ENCODE measurements around the gene DDX31. TPM values are rescaled to one million over a fixed set of nuclear protein-coding genes. Genes with fewer than 3 reads are reported as not detected.

Gene DDX31
- total and polyA plus RNA-seq, 2 donors (not counting 1 experiment from before 2014, with no cell fraction given): 16.4 to 22.7 TPM

DNA sequence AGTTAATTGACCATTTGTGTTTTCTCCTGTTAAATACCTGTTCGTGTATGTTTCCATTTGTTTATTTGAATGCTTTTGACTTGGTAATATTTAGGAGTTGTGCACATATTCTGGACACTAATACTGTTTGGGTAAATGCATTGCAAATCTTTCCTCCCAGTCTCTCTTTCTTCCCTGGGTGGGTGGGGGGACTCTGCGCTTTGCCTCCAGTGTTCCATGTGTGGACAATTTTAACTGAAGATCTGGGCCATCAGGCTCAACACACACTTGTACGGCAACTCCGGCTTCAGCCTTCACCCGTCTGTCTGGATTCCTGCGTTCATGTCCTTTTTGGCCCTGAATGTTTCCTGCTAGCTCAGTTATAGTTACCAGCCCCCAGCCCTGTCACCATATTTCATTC, 40.5 kb upstream of the DDX31 start:
- no peak overlapping the region for H3K4me2 ChIP-seq (replicated peaks; ENCODE audit: low read depth, low read length, poor library complexity, severe bottlenecking)
- CTCF ChIA-PET: no interaction called here
- DNase-seq: no peak
- TF ChIP-seq, protein P1, sequence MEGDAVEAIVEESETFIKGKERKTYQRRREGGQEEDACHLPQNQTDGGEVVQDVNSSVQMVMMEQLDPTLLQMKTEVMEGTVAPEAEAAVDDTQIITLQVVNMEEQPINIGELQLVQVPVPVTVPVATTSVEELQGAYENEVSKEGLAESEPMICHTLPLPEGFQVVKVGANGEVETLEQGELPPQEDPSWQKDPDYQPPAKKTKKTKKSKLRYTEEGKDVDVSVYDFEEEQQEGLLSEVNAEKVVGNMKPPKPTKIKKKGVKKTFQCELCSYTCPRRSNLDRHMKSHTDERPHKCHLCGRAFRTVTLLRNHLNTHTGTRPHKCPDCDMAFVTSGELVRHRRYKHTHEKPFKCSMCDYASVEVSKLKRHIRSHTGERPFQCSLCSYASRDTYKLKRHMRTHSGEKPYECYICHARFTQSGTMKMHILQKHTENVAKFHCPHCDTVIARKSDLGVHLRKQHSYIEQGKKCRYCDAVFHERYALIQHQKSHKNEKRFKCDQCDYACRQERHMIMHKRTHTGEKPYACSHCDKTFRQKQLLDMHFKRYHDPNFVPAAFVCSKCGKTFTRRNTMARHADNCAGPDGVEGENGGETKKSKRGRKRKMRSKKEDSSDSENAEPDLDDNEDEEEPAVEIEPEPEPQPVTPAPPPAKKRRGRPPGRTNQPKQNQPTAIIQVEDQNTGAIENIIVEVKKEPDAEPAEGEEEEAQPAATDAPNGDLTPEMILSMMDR (IDR thresholded peaks at IDR 0.05): no peak
- no peak for TF ChIP-seq EZH2 (IDR thresholded peaks at IDR 0.05; ENCODE audit: borderline replicate concordance, insufficient read depth, low read depth, low read length, poor library complexity, severe bottlenecking)
- H3K27ac ChIP-seq (ENCODE audit: low read length in 2 of 2): no peak overlapping the region
- H2AFZ ChIP-seq (ENCODE audit: insufficient read depth, low read depth, low read length, poor library complexity, severe bottlenecking): no peak overlapping the region
- no peaks in the 10 kb centered on the region for H3K4me1 ChIP-seq (ENCODE audit: control insufficient read depth in 2 of 2, insufficient read depth in 2 of 2, low read length in 2 of 2)
- H4K20me1 ChIP-seq (ENCODE audit: control insufficient read depth, insufficient read depth, low read length, poor library complexity, severe bottlenecking): no peaks in the 10 kb centered on the region
- Mint-ChIP-seq H3K27me3 (peaks cover 19% of the 10 kb centered on the region), H3K4me3 (no peak overlapping the region), H3K27ac (no peak overlapping the region), H3K4me1 (no peaks in the 10 kb centered on the region), H3K9me3 (ENCODE audit: insufficient read depth) (no peaks in the 10 kb centered on the region)
- WGBS (ENCODE audit: insufficient coverage): 95% methylated on average over 4 of the region's 6 CpGs
- POLR2A ChIA-PET: no interaction called here
- peaks cover 0 to 3% (median 0%) of the 10 kb centered on the region in 4 experiments for H3K27me3 ChIP-seq (replicated peaks in 1 of 4; ENCODE audit: control extremely low read depth in 1 of 4, control insufficient read depth in 3 of 4, insufficient read depth in 4 of 4, low read length in 3 of 4)
- no peaks in the 10 kb centered on the region for H3K9me3 ChIP-seq (ENCODE audit: control extremely low read depth in 1 of 3, control insufficient read depth in 2 of 3, insufficient read depth in 1 of 3, low read length in 2 of 3)
- H3K4me3 ChIP-seq (ENCODE audit: control extremely low read depth in 1 of 5, extremely low read depth in 1 of 5, insufficient read depth in 1 of 5, low read depth in 2 of 5, low read length in 4 of 5): no peak overlapping the region
- H3K9ac ChIP-seq (ENCODE audit: low read length): no peak overlapping the region
- H3K79me2 ChIP-seq (ENCODE audit: control insufficient read depth, insufficient read depth, low read length): no peaks in the 10 kb centered on the region
- no peak for ATAC-seq (ENCODE audit: low read depth)
- H3K36me3 ChIP-seq (replicated peaks in 1 of 2; ENCODE audit: control extremely low read depth in 1 of 2, control insufficient read depth in 1 of 2, extremely low read depth in 1 of 2, insufficient read depth in 2 of 2, low read length in 1 of 2): no peaks in the 10 kb centered on the region
- intact Hi-C loops (cut with micrococcal nuclease): no loop called here

DNA sequence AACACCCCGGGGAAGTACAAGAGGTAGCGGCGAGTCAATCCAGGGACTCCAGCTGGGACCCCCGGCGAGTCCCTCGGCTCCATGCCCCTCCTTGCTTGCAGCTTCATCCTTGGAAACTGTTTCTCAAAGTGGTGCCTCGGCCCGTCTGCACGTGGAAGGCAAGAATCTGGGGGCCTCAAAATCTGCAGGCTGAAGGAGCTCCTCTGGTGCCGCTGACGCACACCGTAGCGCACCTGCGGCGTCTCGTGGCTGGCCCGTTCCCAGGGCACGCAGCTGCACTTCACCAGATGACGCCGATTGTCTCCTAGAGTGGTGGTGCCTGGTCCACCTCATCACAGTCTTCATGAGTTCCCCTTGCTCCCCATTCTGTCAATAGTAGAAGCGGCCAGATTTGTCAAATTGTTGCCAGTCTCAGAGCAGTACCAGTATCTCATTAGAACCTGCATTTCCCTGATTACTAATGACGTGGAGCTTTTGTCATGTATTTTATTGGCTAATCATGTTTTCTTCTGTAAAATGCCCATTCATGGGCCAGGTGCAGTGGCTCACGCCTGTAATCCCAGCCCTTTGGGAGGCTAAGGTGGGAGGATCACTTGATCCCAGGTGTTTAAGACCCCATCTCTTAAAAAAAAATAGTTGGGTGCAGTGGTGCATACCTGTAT, 39.1 kb upstream of the DDX31 start:
- H3K79me2 ChIP-seq (ENCODE audit: control insufficient read depth, insufficient read depth, low read length): no peaks in the 10 kb centered on the region
- no peak overlapping the region for H3K4me3 ChIP-seq (ENCODE audit: control extremely low read depth in 1 of 5, extremely low read depth in 1 of 5, insufficient read depth in 1 of 5, low read depth in 2 of 5, low read length in 4 of 5)
- Mint-ChIP-seq H3K4me3 (no peak overlapping the region), H3K27me3 (peaks cover 21% of the 10 kb centered on the region), H3K9me3 (ENCODE audit: insufficient read depth) (no peaks in the 10 kb centered on the region), H3K27ac (no peak overlapping the region), H3K4me1 (no peaks in the 10 kb centered on the region)
- TF ChIP-seq EZH2 (IDR thresholded peaks at IDR 0.05; ENCODE audit: borderline replicate concordance, insufficient read depth, low read depth, low read length, poor library complexity, severe bottlenecking): no peak
- TF ChIP-seq, protein P1 (IDR thresholded peaks at IDR 0.05): no peak
- no peak overlapping the region for H2AFZ ChIP-seq (ENCODE audit: insufficient read depth, low read depth, low read length, poor library complexity, severe bottlenecking)
- H4K20me1 ChIP-seq (ENCODE audit: control insufficient read depth, insufficient read depth, low read length, poor library complexity, severe bottlenecking): no peaks in the 10 kb centered on the region
- POLR2A ChIA-PET: interaction anchor here (0.7 kb wide), 1 partner anchor 15 kb away, joined by 4 read pairs; no protein-coding TSS in a partner anchor
- DNase-seq (no peak), ATAC-seq (ENCODE audit: low read depth) (no peak)
- H3K27me3 ChIP-seq (replicated peaks in 1 of 4; ENCODE audit: control extremely low read depth in 1 of 4, control insufficient read depth in 3 of 4, insufficient read depth in 4 of 4, low read length in 3 of 4): peaks cover 0 to 7% (median 0%) of the 10 kb centered on the region in 4 experiments
- H3K36me3 ChIP-seq (replicated peaks in 1 of 2; ENCODE audit: control extremely low read depth in 1 of 2, control insufficient read depth in 1 of 2, extremely low read depth in 1 of 2, insufficient read depth in 2 of 2, low read length in 1 of 2): no peaks in the 10 kb centered on the region
- H3K9me3 ChIP-seq (ENCODE audit: control extremely low read depth in 1 of 3, control insufficient read depth in 2 of 3, insufficient read depth in 1 of 3, low read length in 2 of 3): no peaks in the 10 kb centered on the region
- CTCF ChIA-PET: interaction anchor here (1.2 kb wide), 2 partner anchors 15 to 191 kb away, joined by 3 read pairs; no protein-coding TSS in a partner anchor
- intact Hi-C loops (cut with micrococcal nuclease): no loop called here
- H3K4me1 ChIP-seq (ENCODE audit: control insufficient read depth in 2 of 2, insufficient read depth in 2 of 2, low read length in 2 of 2): no peaks in the 10 kb centered on the region
- no peak overlapping the region for H3K4me2 ChIP-seq (replicated peaks; ENCODE audit: low read depth, low read length, poor library complexity, severe bottlenecking)
- no peak overlapping the region for H3K9ac ChIP-seq (ENCODE audit: low read length)
- no peak overlapping the region for H3K27ac ChIP-seq (ENCODE audit: low read length in 2 of 2)
- 91% methylated on average over 23 of the region's 23 CpGs for WGBS (ENCODE audit: insufficient coverage)
